ENCODE results near the gene FAM240A. TPM values are rescaled to one million over a fixed set of nuclear protein-coding genes. Genes with fewer than 3 reads are reported as not detected.

FAM240A gene
- total RNA-seq, 2 donors from 2014 or later = not detected

DNA sequence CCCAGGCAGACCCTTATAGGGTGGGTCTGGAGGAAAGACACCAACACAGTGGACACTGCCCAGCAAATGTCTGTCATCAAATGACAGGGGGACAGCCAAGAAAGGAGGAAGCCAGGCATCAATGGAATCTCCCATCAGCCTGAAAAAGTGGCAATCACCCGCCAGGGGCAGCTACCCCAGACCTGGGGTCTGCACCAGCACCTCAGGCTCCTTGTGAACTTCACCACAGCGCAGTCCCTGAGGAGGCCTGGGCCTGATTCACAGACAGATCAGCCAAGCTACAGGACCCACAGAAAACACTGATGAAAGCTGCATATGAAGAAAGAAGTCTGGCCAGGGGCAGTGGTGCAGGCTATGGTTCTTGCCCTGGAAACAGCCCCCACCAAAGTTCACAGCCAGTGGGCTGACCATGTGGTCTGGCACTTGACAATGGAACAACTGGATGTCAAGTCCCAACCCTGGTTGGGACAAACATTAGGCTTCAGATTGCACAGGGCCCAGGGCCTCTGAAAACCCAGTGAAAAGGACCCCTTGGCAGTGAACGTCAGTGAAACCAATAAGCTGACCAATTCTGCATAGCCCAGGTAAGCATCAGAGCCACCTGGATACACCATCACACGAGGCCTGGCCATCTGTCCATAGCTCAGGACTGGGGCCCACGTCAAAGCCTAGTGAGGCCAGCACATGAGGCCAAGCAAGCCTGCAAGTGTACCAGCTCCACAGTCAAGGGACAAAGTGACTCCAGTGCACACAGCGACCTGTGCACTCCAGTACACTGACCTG lies 52.1 kb downstream of the FAM240A start:
- DNase-seq (no peak), ATAC-seq (replicated peaks in 1 of 2) (no peak)
- no peak overlapping the region for H3K4me3 Mint-ChIP-seq
- no peaks in the 10 kb centered on the region for H3K4me1 Mint-ChIP-seq (ENCODE audit: low read depth)
- H3K27me3 Mint-ChIP-seq (ENCODE audit: low read depth) = no peaks in the 10 kb centered on the region
- no peak overlapping the region for H3K27ac Mint-ChIP-seq
- no peaks in the 10 kb centered on the region for H3K36me3 Mint-ChIP-seq (ENCODE audit: insufficient read depth in 2 of 2)
- H3K9me3 Mint-ChIP-seq = no peaks in the 10 kb centered on the region

DNA sequence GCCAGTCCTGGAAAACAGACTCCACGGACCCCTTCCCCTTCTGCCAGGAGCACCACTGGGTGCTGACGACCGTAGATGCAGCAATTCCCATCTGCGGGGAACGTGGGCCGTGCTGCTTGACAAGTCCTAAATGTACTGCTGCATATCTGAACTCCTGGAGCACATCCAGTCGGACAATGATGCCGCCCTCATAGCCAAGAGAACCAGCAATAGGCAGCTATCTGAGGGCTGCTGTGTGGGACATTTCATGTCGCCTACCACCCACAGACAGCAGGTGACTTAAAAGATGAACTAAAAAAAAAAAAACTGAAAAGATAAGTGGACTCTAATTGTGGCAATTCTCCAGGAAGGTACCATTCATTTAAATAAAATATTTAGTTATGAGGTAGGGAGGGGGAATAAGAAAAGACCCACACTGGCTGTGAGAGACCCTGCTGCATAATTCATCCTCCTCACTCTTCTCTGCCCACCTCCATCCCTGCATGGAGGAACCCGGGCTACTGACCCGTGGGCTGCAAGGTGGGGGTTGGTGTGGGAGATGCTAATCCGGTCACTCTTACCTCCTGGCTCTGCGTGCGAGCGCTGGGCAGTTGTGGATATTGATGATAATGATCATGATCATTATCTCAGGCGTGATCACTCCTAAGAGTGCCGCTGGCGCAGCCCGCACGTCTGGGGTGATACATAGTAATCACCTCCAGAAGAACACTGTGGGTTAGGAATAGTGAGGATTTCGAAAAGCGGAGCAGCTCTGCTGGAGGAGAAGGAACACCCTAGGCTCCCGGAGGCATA lies 52.8 kb downstream of the FAM240A start:
- DNase-seq (no peak), ATAC-seq (replicated peaks in 1 of 2) (no peak)
- no peak overlapping the region for H3K27ac Mint-ChIP-seq
- no peak overlapping the region for H3K4me3 Mint-ChIP-seq
- H3K36me3 Mint-ChIP-seq (ENCODE audit: insufficient read depth in 2 of 2) = no peaks in the 10 kb centered on the region
- H3K4me1 Mint-ChIP-seq (ENCODE audit: low read depth) = no peaks in the 10 kb centered on the region
- no peaks in the 10 kb centered on the region for H3K9me3 Mint-ChIP-seq
- no peaks in the 10 kb centered on the region for H3K27me3 Mint-ChIP-seq (ENCODE audit: low read depth)

DNA sequence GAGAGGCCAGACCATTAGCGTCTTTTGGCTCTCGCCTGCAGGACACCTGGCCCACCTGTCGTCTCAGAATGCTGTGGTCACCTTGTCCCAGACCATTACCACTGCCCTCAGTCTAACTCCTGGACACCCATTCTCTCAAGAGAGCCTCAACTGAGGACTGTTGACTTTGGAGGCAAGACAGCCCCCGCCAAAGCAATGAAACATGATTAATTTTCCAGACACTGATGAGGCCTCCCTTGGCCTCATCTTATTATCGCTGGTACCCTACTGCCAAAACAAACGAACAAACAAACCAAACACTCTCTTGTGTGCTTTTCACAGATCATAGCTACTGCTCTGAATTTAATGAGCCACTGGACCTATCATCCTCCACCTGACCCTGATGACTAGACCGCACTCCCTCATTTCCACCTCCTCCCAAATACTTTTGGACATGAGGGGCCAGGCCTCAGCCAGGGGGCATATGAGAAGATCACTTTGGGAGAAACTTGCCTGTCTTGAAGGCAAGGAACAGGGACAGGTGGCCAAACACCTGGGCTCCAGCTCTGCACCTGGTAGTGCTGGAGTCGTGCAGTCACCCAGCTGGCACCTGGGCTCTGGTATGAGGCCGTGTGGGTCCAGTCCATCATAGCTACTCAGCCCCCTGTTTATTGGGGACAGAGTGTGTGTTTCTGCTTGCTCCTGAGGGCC lies 53.6 kb downstream of the FAM240A start:
- no peaks in the 10 kb centered on the region for H3K9me3 Mint-ChIP-seq
- H3K27me3 Mint-ChIP-seq (ENCODE audit: low read depth) = no peaks in the 10 kb centered on the region
- H3K4me1 Mint-ChIP-seq (ENCODE audit: low read depth) = no peaks in the 10 kb centered on the region
- H3K27ac Mint-ChIP-seq = no peak overlapping the region
- H3K36me3 Mint-ChIP-seq (ENCODE audit: insufficient read depth in 2 of 2) = no peaks in the 10 kb centered on the region
- DNase-seq (no peak), ATAC-seq (replicated peaks in 1 of 2) (no peak)
- H3K4me3 Mint-ChIP-seq = no peak overlapping the region

DNA sequence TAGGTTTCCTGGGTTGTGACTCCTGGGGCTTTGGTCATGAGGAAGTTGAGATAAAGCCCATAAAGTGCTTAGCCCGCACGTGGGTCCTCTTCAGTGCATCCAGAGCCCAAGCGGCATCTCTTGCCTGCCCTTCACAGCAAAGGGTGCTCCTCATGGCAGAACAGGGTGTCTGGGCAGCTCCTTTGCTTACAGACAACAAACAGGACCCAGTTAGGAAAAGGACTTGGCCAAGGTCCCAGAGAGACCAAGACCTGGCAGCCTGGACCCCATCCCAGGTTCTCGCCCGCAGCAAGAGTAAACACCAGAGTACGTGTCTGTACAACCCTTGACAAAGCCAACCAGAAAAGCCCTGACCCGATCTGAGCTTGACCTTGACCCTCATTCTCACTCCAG lies 54.1 kb downstream of the FAM240A start:
- Mint-ChIP-seq H3K9me3 (no peaks in the 10 kb centered on the region), H3K27ac (no peak overlapping the region), H3K4me1 (ENCODE audit: low read depth) (no peaks in the 10 kb centered on the region), H3K36me3 (ENCODE audit: insufficient read depth in 2 of 2) (no peaks in the 10 kb centered on the region), H3K4me3 (no peak overlapping the region), H3K27me3 (ENCODE audit: low read depth) (no peaks in the 10 kb centered on the region)
- DNase-seq = no peak
- no peak for ATAC-seq (replicated peaks in 1 of 2)

DNA sequence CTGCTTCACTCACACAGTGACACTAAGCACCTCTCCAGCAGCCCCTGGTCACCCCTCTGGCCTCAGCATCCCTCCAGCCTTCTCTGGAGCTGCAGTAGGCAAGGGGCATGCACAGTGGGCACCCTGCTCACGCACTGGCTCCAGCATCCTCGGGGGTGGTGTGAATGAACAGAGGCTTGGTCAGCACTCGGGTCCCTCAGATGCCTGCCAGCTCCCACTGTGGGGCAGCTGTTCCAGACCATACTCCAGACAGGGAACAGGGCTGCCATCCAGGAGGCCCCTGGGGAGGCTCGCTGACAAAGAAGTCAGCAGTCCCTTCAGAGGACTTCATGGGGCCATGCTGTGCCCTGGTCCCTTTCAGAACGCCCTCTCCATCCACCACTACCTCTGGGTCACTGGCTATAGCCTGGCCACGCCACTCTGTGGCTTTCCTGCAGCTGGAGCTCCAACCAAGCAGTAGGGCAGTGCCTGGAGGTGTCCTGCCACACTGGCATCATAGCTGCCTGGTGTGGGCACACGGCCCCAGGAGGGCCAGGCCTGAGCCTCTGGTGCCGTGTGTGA lies 54.8 kb downstream of the FAM240A start:
- DNase-seq (no peak), ATAC-seq (replicated peaks in 1 of 2) (no peak)
- Mint-ChIP-seq H3K4me3 (no peak overlapping the region), H3K9me3 (no peaks in the 10 kb centered on the region), H3K4me1 (ENCODE audit: low read depth) (no peaks in the 10 kb centered on the region), H3K27me3 (ENCODE audit: low read depth) (no peaks in the 10 kb centered on the region), H3K36me3 (ENCODE audit: insufficient read depth in 2 of 2) (no peaks in the 10 kb centered on the region), H3K27ac (no peak overlapping the region)

DNA sequence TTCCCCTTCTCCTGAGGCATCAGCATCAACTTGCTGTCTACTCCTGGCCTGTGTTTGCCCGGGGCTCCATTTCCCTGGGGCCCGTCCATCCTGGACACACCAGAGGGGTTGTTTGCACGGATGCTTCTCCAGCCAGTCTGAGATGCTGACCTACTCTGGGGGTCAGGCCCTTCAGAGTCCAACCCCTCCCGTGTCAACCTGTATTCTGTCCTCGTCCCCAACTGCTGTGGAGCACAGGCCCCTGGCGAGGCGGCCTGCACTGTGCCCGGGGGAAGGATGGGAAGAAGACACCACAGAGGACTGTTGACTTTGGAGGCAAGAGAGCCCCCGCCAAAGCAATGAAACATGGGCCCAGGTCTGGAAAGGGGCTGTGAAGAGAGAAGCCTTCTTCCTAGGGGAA lies 55.3 kb downstream of the FAM240A start:
- DNase-seq (no peak), ATAC-seq (replicated peaks in 1 of 2) (no peak)
- no peaks in the 10 kb centered on the region for H3K4me1 Mint-ChIP-seq (ENCODE audit: low read depth)
- H3K27ac Mint-ChIP-seq = peak overlapping the region; percentile 48
- H3K27me3 Mint-ChIP-seq (ENCODE audit: low read depth) = no peaks in the 10 kb centered on the region
- no peak overlapping the region for H3K4me3 Mint-ChIP-seq
- H3K36me3 Mint-ChIP-seq (ENCODE audit: insufficient read depth in 2 of 2) = no peaks in the 10 kb centered on the region
- no peaks in the 10 kb centered on the region for H3K9me3 Mint-ChIP-seq

DNA sequence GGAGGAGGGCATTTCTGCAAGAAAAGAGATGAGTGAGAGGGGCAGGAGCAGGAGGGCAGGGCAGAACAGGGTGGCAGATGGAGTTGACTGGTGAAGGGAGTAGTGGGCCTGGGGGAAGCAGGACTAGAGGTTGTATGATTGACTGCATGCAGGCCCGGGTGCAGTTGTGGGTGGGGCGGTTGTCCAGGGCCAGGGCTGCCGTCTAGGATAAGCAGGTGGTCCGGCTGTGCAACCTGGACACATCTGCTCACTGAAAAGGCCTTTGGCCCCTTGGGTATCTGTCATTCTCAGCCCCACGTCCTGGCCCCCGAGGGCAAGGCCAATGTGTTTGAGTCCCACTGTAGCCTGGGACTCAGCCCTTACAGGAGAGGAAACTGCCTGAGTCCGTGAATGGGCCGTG lies 55.8 kb downstream of the FAM240A start:
- Mint-ChIP-seq H3K4me1 (ENCODE audit: low read depth) (no peaks in the 10 kb centered on the region), H3K4me3 (no peak overlapping the region), H3K36me3 (ENCODE audit: insufficient read depth in 2 of 2) (no peaks in the 10 kb centered on the region), H3K27ac (no peak overlapping the region), H3K27me3 (ENCODE audit: low read depth) (no peaks in the 10 kb centered on the region), H3K9me3 (no peaks in the 10 kb centered on the region)
- DNase-seq = no peak
- ATAC-seq (replicated peaks in 1 of 2) = no peak

DNA sequence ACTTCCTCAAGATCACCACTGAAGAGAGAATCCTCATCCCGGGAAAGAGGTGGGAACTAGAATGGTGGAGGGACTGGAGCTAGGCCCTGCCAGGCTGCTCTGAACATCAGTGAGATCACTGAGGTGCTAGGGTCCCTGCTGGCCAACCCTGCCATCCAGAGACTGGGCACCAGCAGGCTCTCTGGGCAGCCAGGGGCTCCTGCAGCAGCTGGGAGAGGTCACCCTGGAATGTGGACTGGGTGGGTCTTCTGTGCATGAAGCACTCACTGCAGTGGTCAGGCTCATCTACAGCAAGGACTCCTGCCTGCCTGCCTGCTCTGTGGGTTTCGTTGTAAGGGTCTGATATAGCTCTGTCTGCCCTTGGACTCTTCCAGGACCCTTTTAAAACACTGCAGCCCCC lies 56.3 kb downstream of the FAM240A start:
- no peak for DNase-seq
- H3K27me3 Mint-ChIP-seq (ENCODE audit: low read depth) = no peaks in the 10 kb centered on the region
- ATAC-seq (replicated peaks in 1 of 2) = no peak
- no peak overlapping the region for H3K27ac Mint-ChIP-seq
- H3K4me3 Mint-ChIP-seq = no peak overlapping the region
- no peaks in the 10 kb centered on the region for H3K36me3 Mint-ChIP-seq (ENCODE audit: insufficient read depth in 2 of 2)
- no peaks in the 10 kb centered on the region for H3K4me1 Mint-ChIP-seq (ENCODE audit: low read depth)
- no peaks in the 10 kb centered on the region for H3K9me3 Mint-ChIP-seq

DNA sequence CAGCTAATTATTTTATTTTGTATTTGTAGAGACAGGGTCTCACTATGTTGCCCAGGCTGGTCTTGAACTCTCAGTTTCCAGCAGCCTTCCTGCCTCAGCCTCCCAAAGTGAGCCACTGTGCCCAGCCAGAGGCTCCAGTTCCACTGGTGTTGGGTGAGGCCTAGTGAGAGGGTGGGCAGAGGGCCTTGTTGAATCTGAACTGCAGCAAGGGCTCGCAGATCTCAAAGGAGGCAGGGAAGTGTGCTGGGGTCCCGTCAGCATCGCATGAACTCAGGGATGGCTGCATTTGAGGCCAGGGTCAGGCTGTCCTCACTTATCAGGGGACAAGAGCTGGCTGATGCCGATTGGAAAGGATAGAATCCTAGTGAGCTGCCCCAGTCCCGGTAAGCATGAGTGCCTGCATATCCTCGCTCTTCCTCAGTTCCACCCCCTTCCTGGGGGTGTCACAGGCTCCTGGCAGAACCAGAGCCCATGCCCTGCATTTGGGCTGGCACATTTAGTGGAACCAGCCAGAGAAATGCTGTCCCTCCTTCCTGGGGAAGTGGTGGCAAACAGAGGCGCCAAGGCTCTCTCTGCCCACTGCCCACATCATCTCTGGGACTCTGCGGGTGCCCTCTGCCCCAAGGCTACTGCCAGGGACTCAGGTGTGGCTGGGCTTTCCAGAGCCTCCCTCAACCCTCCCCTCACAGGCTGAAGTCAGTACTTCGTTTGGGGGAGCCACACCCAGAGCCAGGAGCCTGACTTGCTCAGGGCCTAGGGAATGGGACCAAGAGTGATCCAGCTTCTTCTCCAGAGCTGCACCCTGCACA lies 57.1 kb downstream of the FAM240A start:
- Mint-ChIP-seq H3K27ac (no peak overlapping the region), H3K4me3 (no peak overlapping the region), H3K9me3 (no peaks in the 10 kb centered on the region), H3K36me3 (ENCODE audit: insufficient read depth in 2 of 2) (no peaks in the 10 kb centered on the region), H3K4me1 (ENCODE audit: low read depth) (no peaks in the 10 kb centered on the region), H3K27me3 (ENCODE audit: low read depth) (no peaks in the 10 kb centered on the region)
- no peak for ATAC-seq (replicated peaks in 1 of 2)
- DNase-seq = no peak

DNA sequence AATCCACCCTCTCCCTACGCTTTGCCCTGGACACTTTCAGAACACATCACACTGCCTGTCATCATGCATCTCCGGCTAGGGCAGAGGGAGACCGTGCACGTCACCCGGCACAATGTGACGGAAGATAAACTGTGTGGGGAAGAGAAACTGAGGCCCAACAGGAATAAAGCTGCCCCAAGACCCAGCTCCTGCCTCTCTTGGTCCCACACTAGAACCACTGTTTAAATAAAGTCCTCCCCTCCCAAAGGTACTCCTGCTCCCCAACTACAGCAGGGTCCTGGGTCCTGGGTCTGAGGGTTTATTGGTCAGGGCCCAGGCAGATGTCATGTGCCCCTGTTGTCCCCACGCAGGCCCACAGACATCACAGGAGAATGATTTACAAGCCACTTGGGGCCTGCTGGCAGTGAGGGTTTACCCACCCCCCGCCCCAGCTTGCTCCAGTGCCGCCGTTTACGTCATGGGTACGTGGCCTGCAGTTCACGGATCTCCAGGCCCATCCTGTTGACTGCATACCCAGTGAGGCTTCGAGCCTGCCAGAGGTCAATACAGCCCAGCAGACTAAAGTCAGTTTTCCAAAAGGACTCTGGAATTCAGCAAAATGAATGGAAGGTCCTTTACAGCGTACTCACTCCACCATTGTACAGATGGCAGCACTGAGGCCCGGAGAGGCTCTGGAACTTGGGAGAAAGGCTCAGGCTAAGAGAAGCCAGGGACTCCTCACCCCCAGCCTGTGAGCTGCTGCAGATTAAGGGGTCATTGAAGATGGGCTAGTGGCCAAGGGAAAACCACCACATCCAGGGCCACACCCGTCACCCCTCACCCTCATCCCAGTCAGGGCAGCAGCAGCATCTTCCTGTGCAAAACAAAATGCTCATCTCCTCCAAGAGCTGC lies 57.9 kb downstream of the FAM240A start:
- Mint-ChIP-seq H3K9me3 (no peaks in the 10 kb centered on the region), H3K4me1 (ENCODE audit: low read depth) (no peaks in the 10 kb centered on the region), H3K4me3 (no peak overlapping the region), H3K27me3 (ENCODE audit: low read depth) (no peaks in the 10 kb centered on the region), H3K36me3 (ENCODE audit: insufficient read depth in 2 of 2) (no peaks in the 10 kb centered on the region), H3K27ac (no peak overlapping the region)
- ATAC-seq (replicated peaks in 1 of 2) = no peak
- no peak for DNase-seq

DNA sequence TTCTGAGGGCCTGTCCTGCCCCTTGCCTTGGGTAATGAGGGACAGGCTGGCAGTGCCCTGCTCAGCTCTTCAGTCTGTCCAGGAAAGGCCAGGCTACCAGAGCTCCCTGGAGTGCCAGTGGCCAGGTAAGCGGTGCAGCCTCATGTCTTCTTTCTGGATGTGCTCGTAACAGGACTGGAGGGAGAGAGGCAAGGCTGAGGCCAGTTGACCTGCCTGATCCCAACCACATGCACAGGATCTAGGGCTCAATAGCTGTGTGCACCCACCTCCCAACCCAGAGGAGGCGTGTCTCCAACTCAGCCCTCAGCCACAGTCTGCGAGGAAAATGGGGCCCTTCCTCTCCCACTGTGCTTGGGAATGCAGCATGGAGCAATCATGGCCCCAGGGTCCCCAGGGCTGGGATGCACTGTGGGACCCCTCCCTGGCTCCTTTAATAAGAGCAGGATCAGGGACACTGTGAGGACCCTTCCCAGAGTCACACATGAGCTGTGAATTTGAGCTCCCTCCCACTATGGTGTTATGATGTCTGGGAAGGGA lies 58.6 kb downstream of the FAM240A start:
- no peak for DNase-seq
- Mint-ChIP-seq H3K9me3 (no peaks in the 10 kb centered on the region), H3K36me3 (ENCODE audit: insufficient read depth in 2 of 2) (no peaks in the 10 kb centered on the region), H3K27me3 (ENCODE audit: low read depth) (no peaks in the 10 kb centered on the region), H3K4me1 (ENCODE audit: low read depth) (no peaks in the 10 kb centered on the region), H3K27ac (no peak overlapping the region), H3K4me3 (no peak overlapping the region)
- ATAC-seq (replicated peaks in 1 of 2) = no peak

Data from activated T-cell treated with anti-CD3 and anti-CD28 coated beads, Interleukin-2, amount 50 U/mL, for 72 hours (primary cell).